Osteocyte (in vitro differentiated cells): ENCODE data around the gene TIGD2. TPM values are rescaled to one million over a fixed set of nuclear protein-coding genes. Genes with fewer than 3 reads are reported as not detected.

Experiments used
- DNase-seq: peaks from one replicate; pipeline ENCODE4 v3.0.0; 2021; ENCODE audit warnings: mixed read lengths; ENCODE audit not compliant: unreplicated experiment; ENCODE audit errors: extremely low spot score
- H3K27ac Mint-ChIP-seq: one replicate; pipeline ENCODE4 v1.8.0; 2021; ENCODE audit warnings: mild to moderate bottlenecking, mixed read lengths; ENCODE audit not compliant: unreplicated experiment
- H3K27me3 Mint-ChIP-seq: one replicate; pipeline ENCODE4 v1.8.0; 2021; ENCODE audit warnings: mixed read lengths; ENCODE audit not compliant: unreplicated experiment
- H3K36me3 Mint-ChIP-seq: one replicate; pipeline ENCODE4 v1.8.0; 2021; ENCODE audit warnings: mixed read lengths; ENCODE audit not compliant: unreplicated experiment
- H3K4me1 Mint-ChIP-seq: one replicate; pipeline ENCODE4 v1.8.0; 2021; ENCODE audit warnings: mixed read lengths; ENCODE audit not compliant: unreplicated experiment
- H3K4me3 Mint-ChIP-seq: one replicate; pipeline ENCODE4 v1.8.0; 2021; ENCODE audit warnings: mild to moderate bottlenecking, moderate library complexity, mixed read lengths; ENCODE audit not compliant: unreplicated experiment
- H3K9me3 Mint-ChIP-seq: one replicate; pipeline ENCODE4 v1.8.0; 2021; ENCODE audit warnings: mixed read lengths; ENCODE audit not compliant: unreplicated experiment
- total RNA-seq: library from RNA; stranded (reverse); gene quantifications from 2 replicates; pipeline ENCODE4 v1.2.1, GENCODE V29; 2021
- TF ChIP-seq, protein P1 (sequence below): fragments of 200-600 bp; sonication (generic); IDR thresholded peaks from 2 replicates; pipeline ENCODE4 v1.5.0; 2021; ENCODE audit warnings: antibody characterized with exemption, mild to moderate bottlenecking, moderate library complexity

The TIGD2 gene
- total RNA-seq, 1 donor from 2014 or later, result 6.2 TPM

DNA sequence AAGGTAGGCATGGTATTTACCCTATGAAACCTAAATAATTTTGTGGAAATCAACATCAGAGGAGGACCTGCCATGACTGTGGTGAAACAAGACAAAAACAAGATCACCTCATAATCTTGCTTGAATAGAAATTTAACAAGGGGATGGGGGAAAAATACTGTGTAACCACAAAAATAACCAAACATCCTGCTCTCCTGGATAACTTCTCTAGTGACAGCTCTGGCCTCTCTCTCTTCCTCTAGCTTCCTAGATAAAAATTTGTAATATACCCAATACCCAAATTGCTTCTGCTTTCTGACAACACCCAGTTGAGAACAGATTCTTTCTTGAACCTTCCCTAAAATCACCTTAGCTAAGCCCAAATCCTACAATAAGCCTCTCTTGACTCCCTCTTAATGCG is 11.9 kb upstream of the TIGD2 start:
- Mint-ChIP-seq H3K27me3 (peaks cover 31% of the 10 kb centered on the region), H3K36me3 (no peaks in the 10 kb centered on the region)

DNA sequence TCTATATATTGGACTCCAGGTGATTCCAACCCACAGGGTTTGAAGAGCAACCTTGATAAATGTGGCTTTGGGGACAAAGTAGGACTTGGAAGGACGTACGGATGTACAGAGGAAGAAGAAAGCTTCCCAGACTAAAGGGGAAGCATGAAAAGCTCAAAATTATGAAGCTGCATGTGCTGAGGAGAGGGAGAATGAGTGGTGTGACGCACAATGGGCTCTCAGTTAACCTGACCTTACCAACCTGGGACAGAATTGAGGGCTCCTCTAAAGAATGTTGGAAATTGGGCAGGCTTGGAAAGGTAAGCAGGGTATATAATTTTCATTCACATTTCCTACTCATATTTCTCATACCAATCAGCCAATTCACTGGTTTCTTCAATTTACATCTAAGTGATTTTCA is 10.5 kb upstream of the TIGD2 start:
- DNase-seq, result no peak
- H3K4me1 Mint-ChIP-seq, result peaks cover 2% of the 10 kb centered on the region
- H3K36me3 Mint-ChIP-seq, result no peaks in the 10 kb centered on the region
- H3K27ac Mint-ChIP-seq, result no peak overlapping the region
- TF ChIP-seq, protein P1, sequence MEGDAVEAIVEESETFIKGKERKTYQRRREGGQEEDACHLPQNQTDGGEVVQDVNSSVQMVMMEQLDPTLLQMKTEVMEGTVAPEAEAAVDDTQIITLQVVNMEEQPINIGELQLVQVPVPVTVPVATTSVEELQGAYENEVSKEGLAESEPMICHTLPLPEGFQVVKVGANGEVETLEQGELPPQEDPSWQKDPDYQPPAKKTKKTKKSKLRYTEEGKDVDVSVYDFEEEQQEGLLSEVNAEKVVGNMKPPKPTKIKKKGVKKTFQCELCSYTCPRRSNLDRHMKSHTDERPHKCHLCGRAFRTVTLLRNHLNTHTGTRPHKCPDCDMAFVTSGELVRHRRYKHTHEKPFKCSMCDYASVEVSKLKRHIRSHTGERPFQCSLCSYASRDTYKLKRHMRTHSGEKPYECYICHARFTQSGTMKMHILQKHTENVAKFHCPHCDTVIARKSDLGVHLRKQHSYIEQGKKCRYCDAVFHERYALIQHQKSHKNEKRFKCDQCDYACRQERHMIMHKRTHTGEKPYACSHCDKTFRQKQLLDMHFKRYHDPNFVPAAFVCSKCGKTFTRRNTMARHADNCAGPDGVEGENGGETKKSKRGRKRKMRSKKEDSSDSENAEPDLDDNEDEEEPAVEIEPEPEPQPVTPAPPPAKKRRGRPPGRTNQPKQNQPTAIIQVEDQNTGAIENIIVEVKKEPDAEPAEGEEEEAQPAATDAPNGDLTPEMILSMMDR, result no peak
- no peak overlapping the region for H3K4me3 Mint-ChIP-seq
- no peaks in the 10 kb centered on the region for H3K9me3 Mint-ChIP-seq
- peaks cover 33% of the 10 kb centered on the region for H3K27me3 Mint-ChIP-seq

More for the DNA sequence above, 11.9 kb upstream of the TIGD2 start:
- H3K9me3 Mint-ChIP-seq, result no peaks in the 10 kb centered on the region
- DNase-seq, result no peak
- no peak overlapping the region for H3K4me3 Mint-ChIP-seq
- no peak overlapping the region for H3K27ac Mint-ChIP-seq
- TF ChIP-seq, protein P1, result no peak
- peaks cover 2% of the 10 kb centered on the region for H3K4me1 Mint-ChIP-seq

DNA sequence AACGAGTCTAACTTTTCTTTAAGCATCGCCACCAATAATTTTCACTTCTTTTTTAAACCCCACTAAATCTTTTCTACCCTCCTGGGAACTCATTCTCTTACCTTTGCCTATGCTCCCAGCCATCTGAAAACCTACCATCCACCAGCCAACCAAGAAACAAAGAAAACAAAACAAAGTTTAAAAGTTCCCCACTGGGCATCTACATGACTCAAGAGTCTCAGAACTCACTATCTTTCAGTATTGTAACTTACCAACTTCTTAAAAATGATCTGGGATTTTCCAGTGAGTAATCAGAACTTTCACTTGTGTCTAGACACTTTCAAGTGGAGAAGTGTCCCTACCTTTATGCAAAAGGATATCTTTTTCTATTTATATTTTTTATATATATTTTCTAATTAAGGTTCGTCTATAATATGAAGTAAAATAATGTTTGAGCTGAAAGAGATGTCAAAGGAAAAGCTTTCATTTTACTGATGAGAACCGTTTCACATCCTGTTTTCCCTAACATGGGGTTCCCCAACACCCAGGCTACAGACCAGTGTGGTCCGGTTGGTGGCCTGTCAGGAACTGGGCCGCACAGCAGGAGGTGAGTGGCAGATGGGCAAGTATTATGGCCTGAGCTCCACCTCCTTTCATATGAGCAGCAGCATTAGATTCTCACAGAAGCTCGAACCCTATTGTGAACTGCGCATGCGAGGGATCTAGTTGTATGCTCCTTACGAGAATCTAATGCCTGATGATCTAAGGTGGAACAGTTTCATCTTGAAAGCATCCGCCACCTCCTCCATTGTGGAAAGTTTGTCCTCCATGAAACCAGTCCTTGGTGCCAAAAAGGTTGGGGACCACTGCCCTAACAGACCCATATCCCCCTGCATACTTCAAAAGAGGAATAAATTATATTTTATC is 9.8 kb upstream of the TIGD2 start:
- H3K36me3 Mint-ChIP-seq, result no peaks in the 10 kb centered on the region
- H3K4me3 Mint-ChIP-seq, result no peak overlapping the region
- peaks cover 33% of the 10 kb centered on the region for H3K27me3 Mint-ChIP-seq
- TF ChIP-seq, protein P1, result no peak
- no peak for DNase-seq
- H3K27ac Mint-ChIP-seq, result no peak overlapping the region
- H3K4me1 Mint-ChIP-seq, result peaks cover 2% of the 10 kb centered on the region
- H3K9me3 Mint-ChIP-seq, result no peaks in the 10 kb centered on the region

DNA sequence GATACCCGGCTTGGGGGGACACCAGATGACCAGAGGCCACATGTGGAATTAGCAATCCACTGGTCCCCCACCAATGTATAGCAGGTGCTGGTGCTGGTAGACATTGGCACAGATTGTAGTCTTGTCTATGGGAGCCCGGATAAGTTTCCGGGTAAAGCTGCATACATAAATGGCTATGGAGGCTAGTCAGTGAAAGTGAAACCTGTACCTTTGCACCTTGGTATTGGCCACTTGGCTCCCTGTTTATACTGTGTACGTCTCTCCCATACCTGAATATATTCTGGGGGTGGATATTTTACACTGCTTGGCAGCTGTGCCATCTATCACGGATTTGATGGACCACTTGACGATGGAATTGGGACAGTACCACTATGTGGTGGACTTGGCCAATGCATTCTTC is 5.6 kb upstream of the TIGD2 start:
- Mint-ChIP-seq H3K27me3 (peaks cover 34% of the 10 kb centered on the region), H3K4me1 (peaks cover 11% of the 10 kb centered on the region), H3K9me3 (no peaks in the 10 kb centered on the region), H3K36me3 (no peaks in the 10 kb centered on the region), H3K4me3 (no peak overlapping the region), H3K27ac (no peak overlapping the region)
- TF ChIP-seq, protein P1, result no peak
- no peak for DNase-seq

DNA sequence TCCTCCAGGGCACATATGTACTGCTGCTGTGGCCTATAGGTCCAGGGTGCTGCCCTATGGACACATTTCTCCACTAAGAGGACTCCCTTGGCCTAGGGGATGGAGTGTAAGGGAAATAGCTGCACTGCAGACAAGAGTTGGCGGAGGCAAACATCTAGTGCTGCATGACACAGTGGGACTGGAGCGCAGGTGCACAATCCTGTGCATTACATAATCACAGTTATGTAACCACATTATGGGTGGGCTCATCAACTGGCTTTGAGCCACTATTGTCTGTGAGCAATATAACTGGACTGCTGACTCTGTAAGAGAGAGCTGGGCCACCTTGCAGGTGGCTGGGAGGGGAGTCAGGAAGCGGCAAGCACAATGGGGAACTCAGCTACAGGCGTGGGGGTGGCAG is 3.2 kb upstream of the TIGD2 start:
- TF ChIP-seq, protein P1, result no peak
- peaks cover 36% of the 10 kb centered on the region for H3K27me3 Mint-ChIP-seq
- H3K9me3 Mint-ChIP-seq, result peaks cover 4% of the 10 kb centered on the region
- H3K36me3 Mint-ChIP-seq, result peaks cover 5% of the 10 kb centered on the region
- H3K4me1 Mint-ChIP-seq, result peaks cover 22% of the 10 kb centered on the region
- DNase-seq, result no peak
- H3K27ac Mint-ChIP-seq, result no peak overlapping the region
- no peak overlapping the region for H3K4me3 Mint-ChIP-seq
